GM18507 (cell line): ENCODE results near the gene SLC2A13.
"Not testable (repeated sequence)": the region's sequence is repeated elsewhere in the genome, so short reads cannot be mapped to it uniquely, and the experiment has no call there.

ENCODE experiments used
- DNase-seq: peaks from one replicate; pipeline ENCODE4 v3.0.0; 2011; ENCODE audit warnings: low read depth; ENCODE audit not compliant: insufficient read length; ENCODE audit errors: extremely low spot score
- FAIRE-seq: peaks from 2 replicates; lab custom pipeline; 2011; peaks lifted over from hg19 to GRCh38; lab: Jason Lieb, UNC

The SLC2A13 gene

DNA sequence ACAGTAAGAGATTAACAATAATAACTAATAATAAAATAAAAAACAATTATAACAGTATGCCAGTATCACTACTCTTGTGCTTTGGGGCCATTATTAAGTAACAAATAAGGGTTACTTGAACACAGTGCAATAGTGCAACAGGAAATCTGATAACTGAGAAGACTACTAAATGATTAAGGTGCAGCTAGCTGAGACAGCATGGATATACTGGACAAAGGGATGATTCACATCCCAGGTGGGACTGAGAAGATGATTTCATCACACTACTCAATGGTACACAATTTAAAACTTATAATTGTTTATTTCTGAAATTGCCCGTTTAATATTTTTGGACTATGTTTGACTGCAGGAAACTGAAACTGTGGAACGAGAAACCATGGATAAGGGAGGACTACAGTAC is 317.6 kb downstream of the SLC2A13 start:
- FAIRE-seq (no peak), DNase-seq (no peak)

DNA sequence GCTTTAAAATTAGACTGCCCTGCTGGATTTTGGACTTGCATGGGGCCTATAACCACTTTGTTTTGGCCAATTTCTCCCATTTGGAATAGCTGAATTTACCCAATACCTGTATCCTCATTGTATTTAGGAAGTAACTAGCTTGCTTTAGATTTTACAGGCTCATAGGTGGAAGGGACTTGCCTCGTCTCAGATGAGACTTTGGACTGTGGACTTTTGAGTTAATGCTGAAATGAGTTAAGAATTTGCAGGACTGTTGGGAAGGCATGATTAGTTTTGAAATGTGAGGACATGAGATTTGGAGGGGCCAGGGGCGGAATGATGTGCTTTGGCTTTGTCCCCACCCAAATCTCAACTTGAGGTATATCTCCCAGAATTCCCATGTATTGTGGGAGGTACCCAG is 320.1 kb downstream of the SLC2A13 start:
- FAIRE-seq, DNase-seq: not testable (repeated sequence)

DNA sequence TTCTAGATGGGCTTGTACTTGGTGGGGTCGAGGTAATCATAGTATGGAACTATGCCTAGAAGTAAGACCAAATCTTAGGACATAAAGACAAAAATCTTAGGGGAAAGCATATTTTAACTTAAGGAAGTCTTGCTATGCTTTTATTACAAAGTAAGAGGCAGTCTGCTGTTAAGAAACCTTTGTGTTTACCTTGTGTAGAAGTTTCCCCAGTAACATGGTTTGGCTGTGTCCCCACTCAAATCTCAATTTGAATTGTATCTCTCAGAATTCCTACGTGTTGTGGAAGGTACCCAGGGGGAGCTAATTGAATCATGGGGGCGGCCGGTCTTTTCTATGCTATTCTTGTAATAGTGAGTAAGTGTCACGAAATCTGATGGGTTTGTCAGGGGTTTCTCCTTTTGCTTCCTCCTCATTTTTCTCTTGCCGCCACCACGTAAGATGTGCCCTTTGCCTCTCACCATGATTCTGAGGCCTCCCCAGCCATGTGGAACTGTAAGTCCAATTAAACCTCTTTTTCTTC is 323.8 kb downstream of the SLC2A13 start:
- FAIRE-seq (no peak), DNase-seq (no peak)

DNA sequence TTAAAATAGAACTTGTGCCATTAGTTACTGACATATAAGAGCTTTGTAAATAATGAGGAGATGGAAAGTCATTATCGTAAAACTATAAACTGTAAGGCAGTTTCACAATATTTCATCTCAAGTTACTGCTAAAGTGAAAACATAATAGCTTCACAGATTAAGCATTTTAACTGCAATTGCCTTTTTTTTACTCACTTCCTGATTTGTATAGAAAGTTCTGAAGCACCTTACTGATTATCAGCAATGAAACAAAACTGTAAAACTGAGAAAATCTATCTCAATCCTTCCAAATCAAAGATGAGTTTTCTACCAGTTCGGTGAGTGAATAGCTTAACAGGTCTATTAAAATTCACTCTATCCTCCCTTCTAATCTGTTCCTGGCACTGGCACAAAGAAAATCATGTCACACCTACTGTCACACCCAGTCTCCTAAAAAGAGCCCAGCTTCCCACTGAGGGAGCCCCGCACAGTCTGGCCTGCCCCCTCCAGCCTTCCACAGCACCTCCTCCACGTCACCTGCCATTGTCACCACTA is 324.9 kb downstream of the SLC2A13 start:
- FAIRE-seq (no peak), DNase-seq (no peak)

DNA sequence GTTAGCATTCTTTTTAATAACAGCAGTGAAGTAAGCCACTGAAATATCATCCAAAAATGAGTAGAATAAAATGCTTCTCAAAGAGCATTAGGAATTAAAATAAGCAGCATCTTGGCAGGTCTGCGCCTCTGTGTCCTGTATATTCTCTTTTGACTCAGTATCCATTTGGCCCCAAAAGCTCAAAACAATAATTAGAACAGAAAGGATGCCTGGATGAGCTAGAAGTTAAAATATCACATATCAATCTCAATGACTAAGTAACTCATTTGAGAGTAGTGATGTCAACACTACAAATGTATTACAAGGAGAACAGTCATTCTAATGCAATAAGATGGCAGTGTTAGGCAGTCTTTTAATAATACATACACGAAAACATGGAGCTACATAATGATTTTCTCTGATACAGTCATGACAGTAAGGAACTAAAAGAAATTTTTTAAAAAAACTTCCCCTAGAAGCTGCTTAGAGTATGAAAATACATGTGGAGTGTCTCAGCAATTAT is 325.4 kb downstream of the SLC2A13 start:
- FAIRE-seq, result no peak
- no peak for DNase-seq

DNA sequence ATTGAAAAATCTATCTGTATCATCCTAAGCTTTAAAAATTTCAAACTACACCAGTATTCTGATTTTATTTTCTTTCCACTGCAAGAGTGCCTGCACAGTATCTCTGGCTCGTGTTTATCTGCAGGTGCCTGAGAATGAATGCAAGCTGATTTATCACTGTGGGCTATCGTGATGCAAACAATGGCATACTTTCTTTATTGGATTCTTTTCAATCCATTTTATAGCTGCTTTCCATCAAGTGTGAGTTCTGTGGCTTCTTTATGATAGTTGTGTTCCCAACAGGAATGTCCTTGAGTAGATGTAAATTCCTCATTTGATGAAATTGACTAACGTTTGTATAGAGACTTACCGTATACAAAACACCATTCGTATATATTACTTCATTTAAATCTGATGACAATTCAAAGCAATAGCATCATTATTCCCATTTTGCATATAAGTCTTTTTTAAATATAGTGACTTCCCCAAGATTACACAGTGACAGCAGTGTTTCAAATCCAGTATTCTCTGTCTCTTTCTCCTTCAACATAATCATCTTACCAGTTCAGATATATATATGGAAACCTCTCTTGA is 326.0 kb downstream of the SLC2A13 start:
- no peak for FAIRE-seq

DNA sequence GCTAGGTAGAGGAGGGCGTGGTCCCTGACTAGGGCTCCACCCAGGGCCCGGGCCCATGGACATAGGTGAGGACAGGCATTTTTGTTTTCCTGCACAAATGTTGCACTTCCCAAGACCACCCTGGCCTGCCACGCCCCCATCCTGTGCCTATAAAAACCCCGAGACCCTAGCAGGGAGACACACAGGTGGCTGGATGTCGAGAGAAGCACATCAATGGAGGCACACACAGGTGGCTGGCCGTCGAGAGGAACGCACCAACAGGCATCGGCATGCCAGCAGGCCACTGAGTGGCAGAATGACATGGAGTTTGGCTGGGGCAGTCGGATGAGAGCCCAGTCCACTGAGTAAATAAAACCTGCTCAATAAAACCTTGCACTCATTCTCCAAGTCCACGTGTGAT is 328.4 kb downstream of the SLC2A13 start:
- DNase-seq, result no peak
- no peak for FAIRE-seq

More for the DNA sequence above, 326.0 kb downstream of the SLC2A13 start:
- DNase-seq, result no peak

DNA sequence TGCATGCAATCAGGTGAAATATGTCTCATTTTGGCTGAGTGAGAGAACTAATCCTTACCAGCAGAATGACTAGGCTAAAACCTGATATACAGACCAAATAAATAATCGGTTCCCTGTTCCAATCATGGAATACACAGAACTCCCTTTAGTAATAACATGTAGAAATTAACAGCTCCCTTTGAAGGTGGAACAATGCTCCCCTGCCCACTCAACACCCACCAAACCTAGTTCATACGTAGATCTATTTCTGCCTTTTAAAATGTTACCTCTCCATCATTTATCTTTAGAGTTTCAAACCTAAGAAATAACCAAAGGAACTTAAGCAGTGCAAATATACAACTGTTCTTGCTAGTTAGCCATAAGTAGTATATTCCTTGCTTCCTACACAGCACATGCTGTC is 332.6 kb downstream of the SLC2A13 start:
- DNase-seq, result no peak
- FAIRE-seq, result no peak

DNA sequence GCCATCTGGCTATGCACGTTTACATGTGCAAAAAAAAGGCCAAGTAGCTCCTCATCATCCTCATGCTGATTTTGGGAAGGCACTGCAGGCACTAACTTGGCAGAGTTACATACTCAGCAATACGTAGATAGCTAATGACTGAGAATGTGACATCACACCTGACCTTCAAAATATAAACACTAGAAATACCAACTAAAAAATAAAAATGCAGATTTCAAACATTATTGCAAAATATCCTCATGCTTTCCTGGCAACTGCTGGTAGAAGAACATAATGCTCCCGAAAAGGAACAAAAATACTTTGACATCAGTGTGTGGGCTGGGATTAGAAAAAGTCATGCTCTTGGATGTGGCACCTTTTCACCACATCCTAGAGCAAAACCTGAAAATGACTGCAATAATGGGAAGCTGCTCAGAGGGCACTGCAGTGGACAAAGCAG is 333.0 kb downstream of the SLC2A13 start:
- no peak for DNase-seq
- FAIRE-seq, result no peak

DNA sequence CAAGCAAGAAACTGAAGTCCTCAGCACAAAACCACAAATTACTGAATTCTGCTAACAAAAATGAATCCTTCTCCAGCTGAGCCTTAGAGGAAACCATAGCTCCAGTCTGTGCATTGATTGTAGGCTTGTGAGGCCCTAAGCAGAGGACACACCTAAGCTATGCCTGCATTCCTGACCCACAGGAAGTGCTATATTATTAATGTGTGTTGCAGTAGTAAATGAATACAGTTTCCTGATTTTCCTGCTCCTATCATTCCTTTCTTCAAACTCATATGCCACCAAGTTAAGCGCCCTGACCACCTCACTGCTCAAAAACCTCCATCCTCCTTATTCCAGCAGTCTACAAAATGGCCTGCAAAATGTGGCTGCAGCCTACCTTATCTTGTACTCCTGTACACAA is 334.4 kb downstream of the SLC2A13 start:
- FAIRE-seq (no peak), DNase-seq (no peak)

DNA sequence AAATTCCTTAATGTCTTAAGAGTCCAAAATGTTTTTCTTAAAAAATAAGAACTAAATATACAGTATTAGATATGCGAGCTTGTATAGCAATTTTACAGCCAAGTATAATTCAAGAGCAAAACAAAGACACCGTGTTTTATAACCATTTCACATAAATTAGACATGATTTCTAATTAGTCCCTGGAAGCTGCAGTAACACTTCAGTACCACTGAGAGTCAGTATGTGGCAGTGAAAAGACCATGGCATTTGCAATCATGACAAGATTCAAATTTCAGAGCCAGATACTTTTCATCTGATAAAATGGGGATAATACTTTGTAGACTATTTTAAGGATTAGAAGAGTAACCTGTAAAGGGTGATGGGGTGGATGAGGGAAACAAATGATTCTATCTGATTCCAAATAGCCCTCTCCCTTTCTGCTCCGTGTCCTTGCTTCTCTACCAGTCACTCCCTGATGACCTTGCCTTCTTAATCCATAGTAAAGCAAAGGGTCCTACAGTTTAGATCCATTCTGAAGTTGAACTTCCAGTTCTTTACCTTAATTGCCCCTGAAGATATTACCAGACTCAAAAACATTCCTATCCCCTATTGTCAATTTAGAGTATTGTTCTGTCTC is 340.8 kb downstream of the SLC2A13 start:
- DNase-seq (no peak), FAIRE-seq (peak; percentile 73)

DNA sequence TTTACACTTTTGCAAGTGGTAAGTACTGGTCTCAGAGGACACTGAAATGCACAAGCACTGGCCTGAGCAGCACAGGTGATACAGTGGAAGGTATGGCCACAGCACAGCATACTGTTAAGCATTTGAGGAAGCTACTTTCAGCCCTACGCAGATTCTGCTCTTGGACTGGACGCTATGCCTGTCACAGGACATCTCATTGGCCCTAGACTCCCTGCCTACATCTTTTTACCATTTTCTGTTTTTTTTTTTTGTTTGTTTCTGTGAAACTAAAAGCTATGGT is 342.1 kb downstream of the SLC2A13 start:
- no peak for FAIRE-seq
- DNase-seq, result no peak

DNA sequence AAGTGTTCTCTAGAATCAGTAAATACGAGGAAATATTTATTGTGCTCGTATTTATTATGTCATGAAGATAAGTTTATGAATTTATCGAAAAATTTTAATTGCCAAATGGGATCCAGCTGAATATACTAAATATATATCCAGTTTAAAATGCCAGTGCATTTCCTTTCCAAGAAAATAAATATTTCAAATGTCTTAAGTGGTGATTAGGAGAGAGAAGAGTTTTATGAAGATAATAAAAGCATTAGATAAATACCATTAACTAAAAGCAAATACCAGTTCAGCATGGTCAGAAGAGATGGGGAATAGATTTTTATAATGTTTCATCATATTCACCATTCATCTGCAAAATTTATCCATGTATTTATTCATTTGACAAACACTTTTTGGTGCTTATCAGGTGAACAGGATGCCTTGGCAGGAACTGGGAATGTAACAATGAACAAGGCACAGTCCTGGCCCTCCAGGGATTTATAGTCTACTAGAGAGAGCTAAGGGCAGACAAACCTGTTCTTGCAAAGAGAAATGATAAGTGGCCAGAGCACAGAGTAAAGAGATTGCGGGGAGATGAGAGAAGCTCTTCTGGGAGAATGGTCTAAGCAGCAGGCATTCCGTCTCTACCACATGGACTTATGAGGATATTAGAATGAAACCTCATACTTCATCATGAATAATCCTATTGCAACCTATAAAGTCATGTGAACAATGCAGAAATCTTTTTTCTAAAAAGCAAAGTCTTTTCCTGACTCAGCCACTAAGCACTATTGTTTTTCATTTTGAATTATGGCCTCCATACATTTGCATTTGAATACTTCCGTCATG is 342.6 kb downstream of the SLC2A13 start:
- DNase-seq (no peak), FAIRE-seq (no peak)

DNA sequence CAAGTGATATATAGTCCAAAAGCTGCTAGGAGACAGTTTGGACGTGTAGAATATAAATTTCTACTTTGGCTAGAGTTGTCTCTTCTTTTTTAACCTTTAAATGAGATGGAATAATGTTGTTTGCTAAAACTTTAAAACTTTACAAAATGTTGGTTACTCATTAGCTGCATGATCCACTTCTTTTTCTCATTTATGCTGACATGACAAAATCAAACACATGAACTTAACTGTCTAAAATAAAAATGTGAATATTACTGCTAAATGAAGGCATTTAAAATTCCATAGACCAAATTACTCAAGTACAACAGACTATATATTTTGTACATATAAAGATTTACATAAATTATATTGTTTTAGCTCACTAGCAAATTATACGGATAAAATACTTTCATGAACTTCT is 350.4 kb downstream of the SLC2A13 start:
- FAIRE-seq (no peak), DNase-seq (no peak)

DNA sequence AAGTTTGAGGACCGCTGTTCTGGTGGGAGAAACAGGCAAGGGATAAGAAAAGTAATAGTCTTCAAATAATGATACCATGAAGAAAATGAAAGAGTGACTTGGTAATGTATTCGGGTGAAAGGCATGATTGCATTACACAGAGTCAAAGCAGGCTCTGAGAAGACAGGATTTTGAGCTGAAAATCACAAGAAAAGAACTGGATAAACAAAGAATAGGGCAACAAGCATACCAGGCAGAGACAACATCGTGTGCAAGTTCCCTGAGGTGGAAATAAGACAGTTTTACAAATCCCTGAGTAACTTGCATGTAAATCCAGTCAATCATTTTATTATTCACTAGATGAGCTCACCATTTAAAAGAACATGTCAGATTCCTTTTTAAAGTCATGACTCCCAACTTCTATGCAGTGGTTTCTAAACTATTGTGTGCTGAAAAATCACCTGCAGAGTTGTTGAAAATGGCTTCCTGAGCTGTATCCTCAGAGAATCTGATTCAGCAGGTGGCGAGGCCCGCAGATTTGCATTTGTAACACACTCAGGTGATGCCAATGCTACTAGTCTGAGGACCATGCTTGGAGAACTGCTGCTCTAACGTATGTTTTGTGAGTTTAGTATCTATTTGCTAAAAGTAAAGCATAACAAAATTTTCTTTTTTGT is 353.3 kb downstream of the SLC2A13 start:
- DNase-seq, result no peak
- no peak for FAIRE-seq

DNA sequence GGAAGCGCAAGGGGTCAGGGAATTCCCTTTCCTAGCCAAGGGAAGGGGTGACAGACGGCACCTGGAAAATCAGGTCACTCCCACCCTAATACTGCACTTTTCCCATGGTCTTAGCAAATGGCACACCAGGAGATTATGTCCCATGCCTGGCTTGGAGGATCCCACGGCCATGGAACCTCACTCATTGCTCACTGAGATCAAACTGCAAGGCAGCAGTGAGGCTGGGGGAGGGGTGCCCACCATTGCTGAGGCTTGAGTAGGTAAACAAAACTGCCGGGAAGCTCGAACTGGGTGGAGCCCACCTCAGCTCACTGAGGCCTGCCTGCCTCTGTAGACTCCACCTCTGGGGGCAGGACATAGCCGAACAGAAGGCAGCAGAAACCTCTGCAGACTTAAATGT is 359.7 kb downstream of the SLC2A13 start:
- not testable (repeated sequence) for DNase-seq, FAIRE-seq

DNA sequence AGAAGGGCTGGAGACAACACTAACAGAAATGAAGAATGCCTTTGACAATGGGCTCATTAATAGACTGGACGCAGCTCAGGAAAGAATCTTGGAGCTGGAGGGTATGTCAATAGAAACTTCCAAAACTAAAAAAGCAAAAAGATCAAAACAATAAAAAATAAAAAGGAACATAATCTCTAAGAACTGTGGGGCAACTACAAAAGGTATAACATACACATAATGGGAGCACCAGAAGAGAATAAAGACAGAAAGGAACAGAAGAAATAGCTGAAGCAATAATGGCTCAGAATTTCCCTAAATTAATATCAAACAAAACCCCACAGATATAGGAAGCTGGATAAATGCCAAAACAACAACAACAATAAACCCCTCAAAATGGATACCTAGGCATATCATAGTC is 362.2 kb downstream of the SLC2A13 start:
- DNase-seq (no peak), FAIRE-seq (no peak)

DNA sequence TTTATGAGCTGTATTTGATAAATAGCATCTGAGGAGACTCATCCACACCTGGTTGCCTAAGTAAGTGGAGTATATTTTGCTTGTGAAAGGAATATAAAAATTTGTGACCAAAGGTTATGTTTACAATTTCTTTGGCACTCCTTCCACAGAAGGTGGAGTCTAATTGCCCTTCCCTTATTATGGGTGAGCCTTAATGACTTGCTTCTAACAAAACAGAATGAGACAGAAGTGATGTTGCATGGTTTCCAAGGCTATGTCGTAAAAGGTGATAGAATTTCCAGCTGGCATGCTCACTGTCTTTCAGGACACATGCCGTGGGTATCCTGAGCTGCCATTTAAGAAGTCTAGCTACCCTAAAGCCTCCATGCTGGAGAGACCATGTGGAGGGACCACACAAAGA is 369.5 kb downstream of the SLC2A13 start:
- DNase-seq (no peak), FAIRE-seq (no peak)

DNA sequence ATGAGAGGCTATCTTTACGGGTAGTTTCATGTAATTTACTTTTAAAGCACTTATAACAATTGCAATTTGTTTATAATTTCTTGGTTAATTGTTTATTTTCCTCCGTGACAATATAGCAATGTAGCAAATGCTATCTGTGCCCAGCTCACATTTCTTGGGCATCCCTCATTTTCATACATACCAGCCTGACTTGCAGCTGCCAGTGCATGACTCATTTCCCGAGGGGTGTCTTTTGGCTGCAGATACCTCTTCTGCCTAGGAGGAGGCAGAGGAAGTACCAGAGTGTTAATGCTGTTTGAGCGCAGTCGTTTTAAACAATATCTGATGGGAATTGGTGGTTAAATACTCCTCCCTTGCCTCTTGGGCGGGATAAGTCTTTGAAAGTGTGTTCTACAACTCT is 382.1 kb downstream of the SLC2A13 start:
- FAIRE-seq (no peak), DNase-seq (no peak)

DNA sequence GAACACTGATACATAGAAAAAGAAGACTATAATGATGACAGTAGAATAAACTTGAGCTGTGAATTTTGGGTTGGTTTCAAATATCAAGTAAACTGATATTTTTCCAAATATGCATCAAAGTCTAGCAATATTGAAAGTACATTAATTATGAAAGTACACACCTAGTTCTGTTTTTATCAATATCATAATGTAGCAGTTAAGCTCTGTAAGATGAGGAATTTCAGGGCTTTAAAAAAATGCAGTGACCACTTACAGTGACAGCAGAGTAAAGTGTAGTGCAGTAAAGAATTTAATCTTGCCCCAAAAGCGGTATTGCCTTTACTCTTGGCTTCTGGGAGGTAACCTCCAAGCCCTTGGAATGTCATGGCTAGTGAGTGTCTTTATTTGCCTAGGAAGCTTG is 383.4 kb downstream of the SLC2A13 start:
- no peak for FAIRE-seq
- DNase-seq, result no peak
